Measurements from ENCODE around the gene DEFB114. TPM values are rescaled to one million over a fixed set of nuclear protein-coding genes. Genes with fewer than 3 reads are reported as not detected.

Gene DEFB114
- total RNA-seq, 1 experiment from 2014 or later: not detected

GRCh38 chr6:49986551-49986950 is 22.6 kb upstream of the DEFB114 start:
- no peak overlapping the region for H2AFZ ChIP-seq (ENCODE audit: low read length)
- H3K18ac ChIP-seq (ENCODE audit: insufficient read length, low read depth, low read length): no peak overlapping the region
- no peak overlapping the region for H2BK120ac ChIP-seq (ENCODE audit: low read depth, low read length, poor library complexity, severe bottlenecking)
- H2AK5ac ChIP-seq (ENCODE audit: insufficient read length, low read length): no peak overlapping the region
- H2BK20ac ChIP-seq (ENCODE audit: low read depth, low read length, poor library complexity, severe bottlenecking): no peak overlapping the region
- H3K27ac ChIP-seq (ENCODE audit: insufficient read length, low read depth, low read length): no peak overlapping the region
- H3T11ph ChIP-seq (ENCODE audit: low read length): no peak overlapping the region
- no peak overlapping the region for H2BK5ac ChIP-seq (ENCODE audit: insufficient read length, low read length)
- no peak overlapping the region for H3K9ac ChIP-seq (ENCODE audit: extremely low read depth, insufficient read length, low read length)
- no peak overlapping the region for H4K8ac ChIP-seq (replicated peaks; ENCODE audit: insufficient read length, low read depth, low read length)
- H3K79me1 ChIP-seq (ENCODE audit: insufficient read depth, low read depth, low read length, poor library complexity, severe bottlenecking): no peaks in the 10 kb centered on the region
- no peak overlapping the region for H3K23ac ChIP-seq (ENCODE audit: insufficient read length, low read depth, low read length)
- H3K27me3 ChIP-seq (ENCODE audit: insufficient read depth, low read length): no peaks in the 10 kb centered on the region
- no peak overlapping the region for H2BK15ac ChIP-seq (ENCODE audit: low read depth, low read length)
- no peak overlapping the region for H4K5ac ChIP-seq (ENCODE audit: insufficient read length, low read depth, low read length)
- no peak overlapping the region for H2BK12ac ChIP-seq (ENCODE audit: insufficient read length, low read depth, low read length)
- no peak overlapping the region for H3K56ac ChIP-seq (ENCODE audit: insufficient read length, low read depth, low read length)
- TF ChIP-seq CTCF (conservative IDR thresholded peaks at IDR 0.05): no peak
- no peaks in the 10 kb centered on the region; the same call in 1 of the 2 replicates for H3K4me1 ChIP-seq (ENCODE audit: insufficient read depth, low read length)
- Mint-ChIP-seq H3K36me3 (ENCODE audit: insufficient read depth in 1 of 3, low read depth in 3 of 3) (no peaks in the 10 kb centered on the region; a peak in 1 of 7 replicates), H3K9me3 (peaks cover 0 to 4% of the 10 kb centered on the region in 2 experiments; a peak in 1 of 5 replicates), H3K4me1 (peaks cover 2 to 3% of the 10 kb centered on the region in 2 experiments; a peak in 2 of 4 replicates), H3K27ac (no peak overlapping the region), H3K4me3 (no peak overlapping the region), H3K27me3 (ENCODE audit: low read depth) (no peaks in the 10 kb centered on the region)
- no peaks in the 10 kb centered on the region for H3K9me3 ChIP-seq (ENCODE audit: control insufficient read depth, low read depth, low read length)
- no peak overlapping the region for H3K4ac ChIP-seq (ENCODE audit: low read depth, low read length)
- H4K91ac ChIP-seq (ENCODE audit: insufficient read length, low read depth, low read length): no peak overlapping the region
- H3K79me2 ChIP-seq (ENCODE audit: insufficient read depth, low read length): no peaks in the 10 kb centered on the region
- H3K4me2 ChIP-seq (ENCODE audit: insufficient read depth, insufficient read length, low read length): no peak overlapping the region
- no peaks in the 10 kb centered on the region for H4K20me1 ChIP-seq (ENCODE audit: control insufficient read depth, insufficient read depth, insufficient read length)
- no peak overlapping the region for H3K14ac ChIP-seq (ENCODE audit: insufficient read depth, low read length)
- no CpG with 5 or more reads among the region's 1 CpG for WGBS (ENCODE audit: extremely low coverage, insufficient read length, low lambda C conversion rate)
- no peaks in the 10 kb centered on the region for H3K23me2 ChIP-seq (ENCODE audit: insufficient read length, low read depth, low read length, poor library complexity, severe bottlenecking)
- no peak for DNase-seq

All from H9 (cell line).